ENCODE data around the gene MRPL22.

- no peak for TF ChIP-seq CTCF (IDR thresholded peaks at IDR 0.05)
- no peak for TF ChIP-seq POLR2AphosphoS5 (IDR thresholded peaks at IDR 0.05)
- no peak for TF ChIP-seq POLR2A (IDR thresholded peaks at IDR 0.05)
Measured at GRCh38 chr5:154923441-154924430, 17.1 kb upstream of the MRPL22 start.
